Esophagus muscularis mucosa (tissue), 4 donors: ENCODE results near the gene FBXO22. TPM values are rescaled to one million over a fixed set of nuclear protein-coding genes. Genes with fewer than 3 reads are reported as not detected.
"Not testable (repeated sequence)": the region's sequence is repeated elsewhere in the genome, so short reads cannot be mapped to it uniquely, and the experiment has no call there.

Experiments
- DNase-seq: peaks from one replicate; pipeline ENCODE4 v3.0.0-alpha.2; 2017; ENCODE audit errors: extremely low spot score
- H3K27ac ChIP-seq, 4 donors: fragments of 200-600 bp; sonication (generic); replicated peaks in 1 of 4; 1 replicate in 3 of 4; 2 replicates in 1 of 4; pipeline ENCODE4 v1.5.1; 2016 to 2019; ENCODE audit warnings: mild to moderate bottlenecking in 1 of 4
- H3K27me3 ChIP-seq, 4 donors: fragments of 200-600 bp; sonication (generic); one replicate each; pipeline versions ENCODE4 v1.5.1 to v1.6.0; 2016 to 2019
- H3K36me3 ChIP-seq, 4 donors: fragments of 200-600 bp; sonication (generic); one replicate each; pipeline ENCODE4 v1.5.1; 2016 to 2019
- H3K4me1 ChIP-seq, 4 donors: fragments of 200-600 bp; sonication (generic); one replicate each; pipeline ENCODE4 v1.5.1; 2016 to 2019
- H3K4me3 ChIP-seq, 4 donors: fragments of 200-600 bp; sonication (generic); 1 replicate in 2 of 4; 2 replicates in 2 of 4; pipeline ENCODE4 v1.5.1; 2016 to 2019; ENCODE audit warnings: mild to moderate bottlenecking in 4 of 4, moderate library complexity in 1 of 4
- H3K9me3 ChIP-seq, 4 donors: fragments of 200-600 bp; sonication (generic); 1 replicate in 3 of 4; 2 replicates in 1 of 4; pipeline ENCODE4 v1.5.1; 2016 to 2019
- EP300 ChIP-seq: sonication (generic); formaldehyde crosslinking; IDR thresholded peaks from one replicate; pipeline ENCODE4 v1.6.1; 2017; ENCODE audit warnings: antibody characterized with exemption
- POLR2A ChIP-seq: fragments of 450-650 bp; IDR thresholded peaks from one replicate; pipeline ENCODE4 v1.6.1; 2017; ENCODE audit warnings: antibody characterized with exemption, moderate library complexity, mild to moderate bottlenecking, low read depth
- POLR2AphosphoS5 ChIP-seq, 2 donors: sonication (generic); formaldehyde crosslinking; IDR thresholded peaks; one replicate each; pipeline ENCODE4 v1.6.1; 2017; ENCODE audit warnings: antibody characterized with exemption in 2 of 2
- WGBS: methylation state at CpG from one replicate; pipeline ENCODE4 v1.1.5; 2018; 5-methylcytosine and 5-hydroxymethylcytosine counted together
- intact Hi-C: fragments of 100-400 bp; cut with DNase I; formaldehyde crosslinking; loops from one replicate; pipeline ENCODE4 v1.15.1; 2023
- total RNA-seq, 4 donors: library from RNA; depleted of rRNA; stranded (reverse); fragments of >200 nt; gene quantifications; one replicate each; pipeline versions ENCODE4 v1.1.0 to v1.2.1, GENCODE V29; 2016
- TF ChIP-seq, protein P1 (sequence below), 3 experiments: fragments of 200-600 bp in 2 of 3; fragments of 450-650 bp in 1 of 3; sonication (generic) in 2 of 3; IDR thresholded peaks; one replicate each; pipeline ENCODE4 v1.5.1; 2017 to 2019; ENCODE audit warnings: antibody characterized with exemption in 3 of 3, mild to moderate bottlenecking in 2 of 3, moderate library complexity in 1 of 3

Gene FBXO22
- total RNA-seq, 4 donors from 2014 or later: 10.4 to 23.8 (median 17.7) TPM

DNA sequence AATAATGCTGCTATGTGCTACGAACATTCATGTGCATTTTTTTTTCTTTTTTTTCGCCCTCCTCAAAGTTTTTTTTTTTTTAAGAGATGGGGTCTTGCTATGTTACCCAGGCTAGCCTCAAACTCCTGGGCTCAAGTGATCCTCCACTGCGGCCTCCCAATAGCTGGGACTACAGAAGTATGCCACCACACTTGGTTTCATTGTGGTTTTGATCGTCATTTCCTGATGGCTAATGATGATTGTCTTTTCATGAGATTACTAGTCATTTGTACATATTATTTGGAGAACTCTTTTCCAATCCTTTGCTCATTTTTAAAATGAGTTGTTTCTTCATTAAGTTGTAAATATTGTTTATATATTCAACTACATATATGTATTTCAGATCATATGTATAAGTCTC, 48.8 kb downstream of the FBXO22 start:
- H3K9me3 ChIP-seq: no peaks in the 10 kb centered on the region
- H3K27me3 ChIP-seq: peaks cover 0 to 19% (median 0%) of the 10 kb centered on the region in 4 donors
- TF ChIP-seq EP300: no peak
- no peak for TF ChIP-seq POLR2A
- TF ChIP-seq, protein P1, sequence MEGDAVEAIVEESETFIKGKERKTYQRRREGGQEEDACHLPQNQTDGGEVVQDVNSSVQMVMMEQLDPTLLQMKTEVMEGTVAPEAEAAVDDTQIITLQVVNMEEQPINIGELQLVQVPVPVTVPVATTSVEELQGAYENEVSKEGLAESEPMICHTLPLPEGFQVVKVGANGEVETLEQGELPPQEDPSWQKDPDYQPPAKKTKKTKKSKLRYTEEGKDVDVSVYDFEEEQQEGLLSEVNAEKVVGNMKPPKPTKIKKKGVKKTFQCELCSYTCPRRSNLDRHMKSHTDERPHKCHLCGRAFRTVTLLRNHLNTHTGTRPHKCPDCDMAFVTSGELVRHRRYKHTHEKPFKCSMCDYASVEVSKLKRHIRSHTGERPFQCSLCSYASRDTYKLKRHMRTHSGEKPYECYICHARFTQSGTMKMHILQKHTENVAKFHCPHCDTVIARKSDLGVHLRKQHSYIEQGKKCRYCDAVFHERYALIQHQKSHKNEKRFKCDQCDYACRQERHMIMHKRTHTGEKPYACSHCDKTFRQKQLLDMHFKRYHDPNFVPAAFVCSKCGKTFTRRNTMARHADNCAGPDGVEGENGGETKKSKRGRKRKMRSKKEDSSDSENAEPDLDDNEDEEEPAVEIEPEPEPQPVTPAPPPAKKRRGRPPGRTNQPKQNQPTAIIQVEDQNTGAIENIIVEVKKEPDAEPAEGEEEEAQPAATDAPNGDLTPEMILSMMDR (IDR thresholded peaks at IDR 0.05): no peak
- TF ChIP-seq POLR2AphosphoS5 (IDR thresholded peaks at IDR 0.05): no peak
- no peak overlapping the region for H3K4me3 ChIP-seq
- H3K36me3 ChIP-seq: no peaks in the 10 kb centered on the region
- DNase-seq: no peak
- H3K27ac ChIP-seq: no peak overlapping the region
- WGBS: 89% methylated on average over 4 of the region's 4 CpGs
- no peaks in the 10 kb centered on the region for H3K4me1 ChIP-seq
- intact Hi-C loops: no loop called here

DNA sequence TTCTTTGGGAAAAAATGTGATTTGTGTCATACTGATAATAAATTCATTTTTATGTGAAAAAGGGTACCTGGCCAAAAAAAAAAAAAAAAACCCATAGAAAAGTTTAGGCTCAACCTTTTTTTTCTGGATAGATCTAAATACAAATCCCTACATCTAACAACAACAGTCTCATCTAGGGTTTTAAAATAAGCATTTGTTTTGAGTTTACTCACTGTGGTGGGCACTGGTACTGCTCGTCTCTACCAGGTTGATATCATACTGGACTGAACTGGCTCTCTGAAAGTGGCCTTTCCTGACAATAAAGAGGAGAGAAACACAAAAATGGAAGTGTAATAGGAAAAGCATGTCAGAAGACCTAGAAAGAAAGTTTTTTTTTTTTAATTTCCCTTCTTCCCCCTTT, 52.0 kb downstream of the FBXO22 start:
- DNase-seq: no peak
- TF ChIP-seq POLR2AphosphoS5 (IDR thresholded peaks at IDR 0.05): no peak
- no peak for TF ChIP-seq POLR2A
- TF ChIP-seq, protein P1 (IDR thresholded peaks at IDR 0.05): no peak
- no peak for TF ChIP-seq EP300
- 75% methylated on average over 1 of the region's 1 CpG for WGBS
- no peaks in the 10 kb centered on the region for H3K4me1 ChIP-seq
- H3K27me3 ChIP-seq: peaks cover 0 to 17% (median 0%) of the 10 kb centered on the region in 4 donors
- no peaks in the 10 kb centered on the region for H3K9me3 ChIP-seq
- H3K4me3 ChIP-seq: no peak overlapping the region
- intact Hi-C loops: no loop called here
- H3K36me3 ChIP-seq: no peaks in the 10 kb centered on the region
- no peak overlapping the region for H3K27ac ChIP-seq

DNA sequence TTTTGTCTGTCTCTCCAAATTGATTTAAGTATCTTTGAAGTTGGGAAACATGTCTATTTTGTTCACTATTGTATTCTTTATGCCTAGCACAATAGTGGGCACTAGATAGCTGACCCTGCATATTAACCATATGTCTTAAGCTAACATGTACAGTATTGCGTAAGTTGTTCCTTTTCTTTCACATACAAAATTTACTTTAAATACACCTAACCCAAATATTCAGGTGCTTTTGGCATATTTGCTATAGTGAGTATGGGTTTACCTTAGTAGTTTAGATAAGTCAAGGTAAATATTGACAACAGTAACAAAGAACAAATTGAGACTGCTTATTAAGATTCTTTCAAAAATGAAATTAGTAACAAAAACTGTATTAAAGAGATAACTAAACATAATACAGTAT, 57.7 kb downstream of the FBXO22 start:
- TF ChIP-seq, protein P1 (IDR thresholded peaks at IDR 0.05): no peak
- TF ChIP-seq POLR2AphosphoS5 (IDR thresholded peaks at IDR 0.05): no peak
- no peak for TF ChIP-seq EP300
- TF ChIP-seq POLR2A: no peak
- no peak for DNase-seq
- intact Hi-C loops: no loop called here
- Histone ChIP-seq H3K9me3 (no peaks in the 10 kb centered on the region), H3K27ac (no peak overlapping the region), H3K4me3 (no peak overlapping the region), H3K36me3 (no peaks in the 10 kb centered on the region), H3K4me1 (no peaks in the 10 kb centered on the region), H3K27me3 (peaks cover 0 to 11% (median 0%) of the 10 kb centered on the region in 4 donors)
- 100% methylated on average over 1 of the region's 1 CpG for WGBS

DNA sequence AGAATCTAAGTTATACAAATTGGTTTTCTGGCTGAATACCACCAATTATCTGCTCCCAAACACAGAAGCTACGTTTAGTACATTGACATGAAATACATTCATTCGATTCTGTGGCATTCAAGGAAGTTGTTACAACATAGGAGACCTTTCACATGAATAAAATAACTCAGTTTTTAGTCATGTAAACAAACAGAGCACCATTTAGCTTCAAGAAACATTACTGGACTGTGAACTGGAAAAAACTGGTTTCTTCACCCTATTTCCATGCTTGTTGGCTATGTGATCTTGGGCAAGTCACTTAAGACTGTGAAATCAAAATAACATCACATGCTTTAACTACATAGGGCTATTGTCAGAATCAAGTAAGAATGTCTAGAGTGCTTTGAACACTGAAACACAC, 62.4 kb downstream of the FBXO22 start:
- no peaks in the 10 kb centered on the region for H3K36me3 ChIP-seq
- intact Hi-C loops: no loop called here
- TF ChIP-seq EP300 (no peak), POLR2A (no peak), POLR2AphosphoS5 (IDR thresholded peaks at IDR 0.05) (no peak)
- TF ChIP-seq, protein P1 (IDR thresholded peaks at IDR 0.05): no peak
- no peaks in the 10 kb centered on the region for H3K27me3 ChIP-seq
- no peak overlapping the region for H3K27ac ChIP-seq
- DNase-seq: no peak
- H3K4me1 ChIP-seq: no peaks in the 10 kb centered on the region
- H3K9me3 ChIP-seq: no peaks in the 10 kb centered on the region
- 47% methylated on average over 2 of the region's 2 CpGs for WGBS
- no peak overlapping the region for H3K4me3 ChIP-seq

DNA sequence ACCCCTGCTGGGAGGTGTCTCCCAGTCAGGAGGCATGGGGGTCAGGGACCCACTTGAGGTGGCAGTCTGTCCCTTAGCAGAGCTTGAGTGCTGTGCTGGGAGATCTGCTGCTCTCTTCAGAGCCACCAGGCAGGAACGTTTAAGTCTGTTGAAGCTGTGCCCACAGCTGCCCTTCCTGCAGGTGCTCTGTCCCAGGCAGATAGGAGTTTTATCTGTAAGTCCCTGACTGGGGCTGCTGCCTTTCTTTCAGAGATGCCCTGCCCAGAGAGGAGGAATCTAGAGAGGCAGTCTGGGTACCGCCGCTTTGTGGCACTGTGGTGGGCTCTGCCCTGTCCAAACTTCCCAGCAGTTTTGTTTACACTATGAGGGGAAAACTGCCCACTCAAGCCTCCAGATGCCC, 73.1 kb downstream of the FBXO22 start:
- H3K27ac ChIP-seq, intact Hi-C loops, DNase-seq, H3K36me3 ChIP-seq, H3K9me3 ChIP-seq, H3K4me1 ChIP-seq, H3K4me3 ChIP-seq: not testable (repeated sequence)
- 93% methylated on average over 2 of the region's 3 CpGs for WGBS
- H3K27me3 ChIP-seq: peaks cover 0 to 23% (median 0%) of the 10 kb centered on the region in 4 donors
